ENCODE data around the gene ZNF839. TPM values are rescaled to one million over a fixed set of nuclear protein-coding genes. Genes with fewer than 3 reads are reported as not detected.

Gene ZNF839
- total RNA-seq (2022; extraction: Qiagen RNA extraction; ENCODE audit: low read depth), result 5.8 to 7.2 TPM (median 6.6 TPM) in 5 replicates

DNA sequence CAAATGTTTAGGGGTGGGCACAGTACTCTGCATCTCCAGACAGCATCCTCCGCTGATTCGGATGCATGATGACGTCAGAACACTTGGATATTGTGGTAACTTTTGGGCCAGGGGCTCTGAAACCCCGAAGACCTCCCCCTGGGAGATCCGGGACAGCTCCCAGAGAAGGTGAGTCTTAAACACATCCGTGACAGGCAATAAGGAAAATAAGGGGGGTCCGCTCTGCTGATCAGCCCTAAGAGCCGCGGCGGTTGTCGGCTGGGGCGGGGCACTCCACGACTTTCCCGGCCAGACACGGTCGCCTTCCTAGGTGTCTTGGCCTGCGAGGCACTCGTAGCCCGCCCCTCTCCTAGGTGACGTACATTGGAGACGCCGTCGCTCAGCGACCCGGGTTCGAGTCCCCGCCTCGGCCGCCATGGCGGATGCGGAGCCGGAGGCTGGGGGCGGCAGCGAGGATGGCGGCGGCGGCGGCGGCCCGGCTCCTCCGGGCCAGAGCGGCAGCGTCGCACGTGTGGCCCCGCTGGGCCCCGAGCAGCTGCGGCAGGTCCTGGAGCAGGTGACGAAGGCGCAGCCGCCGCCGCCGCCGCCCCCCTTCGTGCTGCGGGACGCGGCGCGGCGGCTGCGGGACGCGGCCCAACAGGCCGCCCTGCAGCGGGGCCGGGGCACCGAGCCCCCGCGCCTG, at the start of gene ZNF839:
Gene ZNF839 (plus strand): TSS at position 396 of the 682 bp plus-strand sequence. CDS start 20 bp downstream, at position 416.

DNA sequence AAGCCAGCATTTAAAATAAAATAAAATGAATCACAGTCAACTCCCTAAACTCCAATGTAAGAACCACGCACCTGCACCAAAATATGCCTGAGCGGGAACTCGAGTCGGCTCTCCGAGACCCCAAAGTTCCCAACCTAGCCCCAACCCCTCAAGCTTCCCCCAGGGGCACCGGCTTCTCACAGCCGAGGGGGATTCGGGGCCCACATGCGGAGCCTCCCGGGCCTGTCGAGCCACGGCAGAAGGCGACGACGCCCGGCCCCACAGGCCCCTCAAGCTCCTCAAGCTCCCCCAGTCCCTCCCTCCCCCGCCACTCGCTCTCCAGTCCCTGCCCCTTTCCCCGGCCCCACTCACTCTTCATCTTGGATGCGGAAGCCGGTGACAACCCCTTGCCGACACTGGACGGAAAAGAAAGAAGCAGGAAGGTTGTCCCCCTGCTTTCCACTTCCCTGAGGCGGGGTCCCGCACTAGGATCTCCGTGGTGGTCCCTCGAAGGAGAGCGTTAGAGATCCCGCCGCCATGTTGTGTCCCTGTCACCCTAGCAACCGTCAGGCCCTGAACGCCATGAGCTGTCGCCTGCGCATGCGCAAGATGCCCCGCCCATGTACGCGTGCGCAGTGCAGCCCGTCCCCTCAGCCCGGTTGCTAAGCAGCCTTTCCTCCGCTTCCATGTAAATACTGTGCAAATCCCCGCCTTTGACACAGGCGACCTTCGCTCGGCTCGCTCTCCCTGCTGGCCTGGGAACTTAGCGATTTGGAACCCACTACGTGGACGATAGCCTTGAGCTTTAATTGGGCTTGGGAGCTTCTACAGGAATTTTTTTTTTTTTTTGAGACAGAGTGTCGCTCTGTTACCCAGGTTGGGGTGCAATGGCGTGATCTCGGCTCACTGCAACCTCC, 14.7 kb upstream of the ZNF839 start, which contains the start of gene MOK:
Gene MOK (minus strand): TSS at position 554 of the 896 bp plus-strand sequence. CDS start 196 bp downstream, at position 358.

DNA sequence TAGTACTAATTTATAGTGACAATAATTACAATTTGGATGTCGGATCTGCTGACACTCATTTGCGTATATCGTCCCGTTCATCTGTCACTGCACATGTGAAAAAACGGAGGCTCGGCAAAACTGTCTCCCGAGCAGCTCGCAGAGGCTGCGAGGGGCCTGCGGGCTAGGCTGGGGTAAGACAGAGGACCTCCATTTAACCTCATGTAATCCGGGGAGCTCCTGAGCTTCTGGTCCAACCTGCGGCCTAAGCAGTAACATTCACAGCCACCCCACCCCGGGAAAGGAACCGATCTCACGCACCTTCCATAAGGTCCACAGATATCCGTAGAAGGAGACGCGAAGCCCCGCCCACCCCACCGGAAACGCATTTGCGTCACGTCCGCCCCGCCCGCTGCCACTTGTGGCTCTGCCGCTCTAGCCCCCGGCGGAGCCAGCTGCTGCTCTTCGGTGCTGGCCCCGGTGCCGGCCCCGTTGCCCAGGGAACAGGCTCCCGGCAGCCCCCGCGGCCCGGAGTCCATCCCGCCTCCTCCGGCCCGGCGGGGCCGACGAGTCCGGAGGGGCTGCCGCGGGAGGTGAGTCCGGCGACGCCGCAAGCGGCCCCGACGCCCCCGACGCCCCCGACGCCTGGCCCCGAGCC, 43.1 kb downstream of the ZNF839 start, which contains the start of the genes CINP and TECPR2:
Gene CINP (minus strand): TSS at position 346 of the 637 bp plus-strand sequence. CDS start 39 bp downstream, at position 307.
Gene TECPR2 (plus strand): TSS at position 397 of the 637 bp plus-strand sequence. CDS start 13,781 bp downstream, outside the sequence.

Other genes with a start within 250 kb of the ZNF839 start
- 759 to 1,165 TPM (median 873 TPM) in 5 replicates for gene HSP90AA1, start 232.7 kb upstream of the ZNF839 start, total RNA-seq (2022; extraction: Qiagen RNA extraction; ENCODE audit: low read depth)
- 20.1 to 21.9 TPM (median 20.4 TPM) in 5 replicates for gene WDR20, start 179.8 kb upstream of the ZNF839 start, total RNA-seq (2022; extraction: Qiagen RNA extraction; ENCODE audit: low read depth)
- 21.7 to 27.1 TPM (median 23.5 TPM) in 5 replicates for gene MOK, start 14.6 kb upstream of the ZNF839 start, total RNA-seq (2022; extraction: Qiagen RNA extraction; ENCODE audit: low read depth)
- 53.7 to 76.1 TPM (median 57.5 TPM) in 5 replicates for gene CINP, start 43.1 kb downstream of the ZNF839 start, total RNA-seq (2022; extraction: Qiagen RNA extraction; ENCODE audit: low read depth)
- 4.0 to 9.7 TPM (median 8.7 TPM) in 5 replicates for gene TECPR2, start 43.2 kb downstream of the ZNF839 start, total RNA-seq (2022; extraction: Qiagen RNA extraction; ENCODE audit: low read depth)
- 3.9 to 15.7 TPM (median 13.8 TPM) in 5 replicates for gene ANKRD9, start 190.0 kb downstream of the ZNF839 start, total RNA-seq (2022; extraction: Qiagen RNA extraction; ENCODE audit: low read depth)

Measured in A549 treated with ZK216348 at 1 μM for 4 hours (cell line).